HG02885 (cell line): ENCODE results near the gene THSD8.
"Not testable (repeated sequence)": the region's sequence is repeated elsewhere in the genome, so short reads cannot be mapped to it uniquely, and the experiment has no call there.

Experiments used
- ATAC-seq: cut with Tn5 transposase; IDR thresholded peaks from one replicate; pipeline ENCODE4 v1.9.1; 2021; ENCODE audit warnings: mild to moderate bottlenecking; ENCODE audit not compliant: unreplicated experiment, poor library complexity

THSD8 gene

GRCh38 chr19:12817188-12817587 is 15.3 kb downstream of the THSD8 start:
- ATAC-seq, result not testable (repeated sequence)

- ATAC-seq, result not testable (repeated sequence)
Observed at GRCh38 chr19:12817810-12818209, 15.9 kb downstream of the THSD8 start.

- ATAC-seq, result no peak
Observed at GRCh38 chr19:12821761-12822160, 19.9 kb downstream of the THSD8 start.

GRCh38 chr19:12825254-12826131 is 23.6 kb downstream of the THSD8 start:
- no peak for ATAC-seq

- ATAC-seq, result no peak
Observed at GRCh38 chr19:12828494-12828893, 26.6 kb downstream of the THSD8 start.

GRCh38 chr19:12833418-12833737 is 31.5 kb downstream of the THSD8 start:
- ATAC-seq, result no peak

GRCh38 chr19:12833738-12834565 is 32.1 kb downstream of the THSD8 start:
- ATAC-seq, result no peak

- no peak for ATAC-seq
Observed at GRCh38 chr19:12834566-12834943, 32.7 kb downstream of the THSD8 start, which contains the start of gene RTBDN. Gene RTBDN, minus strand, starts transcription at chr19:12834579. Its CDS starts 4,600 bp downstream, at chr19:12829979.

GRCh38 chr19:12834976-12835757 is 33.3 kb downstream of the THSD8 start:
- ATAC-seq, result no peak

GRCh38 chr19:12836529-12836863 is 34.6 kb downstream of the THSD8 start:
- ATAC-seq, result no peak

- no peak for ATAC-seq
Observed at GRCh38 chr19:12837225-12837624, 35.4 kb downstream of the THSD8 start.

GRCh38 chr19:12838182-12838885 is 36.5 kb downstream of the THSD8 start, which contains the start of gene MAST1:
Gene MAST1, plus strand, starts transcription at chr19:12838515. Its CDS starts 58 bp downstream, at chr19:12838573.
- no peak for ATAC-seq

- no peak for ATAC-seq
Observed at GRCh38 chr19:12838886-12839756, 37.3 kb downstream of the THSD8 start.

GRCh38 chr19:12840091-12841079 is 38.5 kb downstream of the THSD8 start:
- ATAC-seq, result no peak

- ATAC-seq, result no peak
Observed at GRCh38 chr19:12841094-12841493, 39.2 kb downstream of the THSD8 start.

GRCh38 chr19:12842511-12842910 is 40.6 kb downstream of the THSD8 start:
- ATAC-seq, result no peak

- no peak for ATAC-seq
Observed at GRCh38 chr19:12843328-12843727, 41.5 kb downstream of the THSD8 start.
